Tongue (tissue), 2 donors: ENCODE measurements around the gene FBXO34. TPM values are rescaled to one million over a fixed set of nuclear protein-coding genes. Genes with fewer than 3 reads are reported as not detected.

Source experiments
- DNase-seq: peaks from one replicate; pipeline ENCODE4 v3.0.0-alpha.2; 2015
- total RNA-seq: library from RNA; depleted of rRNA; stranded (reverse); fragments of >200 nt; gene quantifications from one replicate; pipeline ENCODE4 v1.2.3, GENCODE V29; 2014

The FBXO34 gene
- 40.7 TPM for total RNA-seq

DNA sequence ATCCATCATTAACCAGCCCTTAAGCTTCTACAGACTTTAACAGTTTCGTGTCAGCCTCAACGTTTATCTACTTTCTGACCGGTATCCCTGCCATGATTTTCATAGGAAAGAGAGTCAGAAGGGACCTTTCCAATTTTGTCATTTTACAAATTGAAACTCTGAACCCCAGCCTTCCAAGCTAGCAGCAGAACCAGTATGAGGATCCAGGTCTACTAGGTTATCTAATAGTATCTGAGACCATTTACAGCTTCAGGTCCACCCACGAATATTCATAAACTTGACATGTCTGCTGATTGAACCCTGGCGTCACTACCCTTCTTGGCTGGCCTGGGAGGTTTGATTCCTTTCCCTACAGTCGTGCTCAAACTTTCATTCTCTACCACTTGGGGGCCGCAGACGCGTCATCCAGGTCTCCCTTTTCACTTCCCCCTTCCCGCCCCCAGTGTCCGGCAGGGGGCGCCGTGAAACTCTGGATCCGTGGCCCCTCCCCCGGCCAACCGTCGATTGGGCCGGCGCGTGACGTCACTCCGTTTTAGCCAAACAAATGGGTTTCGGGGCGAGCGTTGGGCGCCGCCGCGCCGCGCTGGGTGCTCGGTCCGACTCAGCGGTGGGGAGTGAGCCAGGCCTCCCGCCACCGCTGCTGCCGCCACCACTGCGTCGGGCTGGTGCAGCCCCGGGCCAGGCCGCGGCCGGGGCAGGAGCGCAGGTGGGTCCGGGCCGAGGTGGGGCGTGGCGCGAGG is at the start of gene FBXO34:
Gene FBXO34 (plus strand): TSS at position 590 of the 740 bp plus-strand sequence. CDS start 78,970 bp downstream, outside the sequence.
- peak; percentile 100 for DNase-seq

DNA sequence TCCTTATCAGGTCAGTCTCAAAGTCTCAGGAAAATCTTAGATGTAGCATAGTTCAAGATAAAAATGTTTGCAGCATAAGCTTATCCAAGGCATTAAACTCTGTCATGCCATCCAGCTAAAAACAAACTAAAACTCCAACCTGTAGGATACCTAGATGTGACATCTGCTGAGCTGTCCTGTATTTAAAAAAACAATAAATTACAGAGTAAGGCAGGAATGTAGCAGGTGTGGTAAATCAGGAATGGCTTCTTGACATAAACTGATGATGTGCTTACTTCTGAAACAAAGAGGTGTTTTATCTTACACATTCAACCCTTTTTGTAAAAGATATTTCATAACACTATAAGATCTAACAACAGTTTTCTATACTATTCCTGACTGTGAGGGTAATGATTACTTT is 49.3 kb upstream of the FBXO34 start:
- DNase-seq, result no peak

- no peak for DNase-seq
These were observed 47.9 kb upstream of the FBXO34 start for GRCh38 chr14:55223364-55223763.

GRCh38 chr14:55228261-55228660 is 43.0 kb upstream of the FBXO34 start:
- DNase-seq, result no peak

DNA sequence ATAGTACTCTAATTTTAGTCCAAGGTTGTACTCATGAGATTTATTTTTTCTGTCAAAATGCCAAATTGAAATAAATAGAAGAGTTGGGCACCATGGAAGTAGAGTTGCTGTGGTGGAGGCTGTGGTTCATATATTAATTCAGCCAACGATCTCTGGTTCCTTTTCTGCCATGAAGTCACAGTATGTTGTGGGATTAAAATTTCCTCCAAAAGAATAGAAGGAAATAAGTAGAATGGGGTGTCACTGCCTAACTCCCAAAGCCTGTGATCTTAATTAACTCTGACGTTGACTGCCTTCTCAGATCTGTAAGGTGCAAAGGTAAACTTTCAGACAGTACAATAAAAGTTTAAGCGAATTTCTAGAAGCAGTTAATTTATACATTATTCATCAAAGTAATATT is 37.6 kb upstream of the FBXO34 start:
- no peak for DNase-seq

DNA sequence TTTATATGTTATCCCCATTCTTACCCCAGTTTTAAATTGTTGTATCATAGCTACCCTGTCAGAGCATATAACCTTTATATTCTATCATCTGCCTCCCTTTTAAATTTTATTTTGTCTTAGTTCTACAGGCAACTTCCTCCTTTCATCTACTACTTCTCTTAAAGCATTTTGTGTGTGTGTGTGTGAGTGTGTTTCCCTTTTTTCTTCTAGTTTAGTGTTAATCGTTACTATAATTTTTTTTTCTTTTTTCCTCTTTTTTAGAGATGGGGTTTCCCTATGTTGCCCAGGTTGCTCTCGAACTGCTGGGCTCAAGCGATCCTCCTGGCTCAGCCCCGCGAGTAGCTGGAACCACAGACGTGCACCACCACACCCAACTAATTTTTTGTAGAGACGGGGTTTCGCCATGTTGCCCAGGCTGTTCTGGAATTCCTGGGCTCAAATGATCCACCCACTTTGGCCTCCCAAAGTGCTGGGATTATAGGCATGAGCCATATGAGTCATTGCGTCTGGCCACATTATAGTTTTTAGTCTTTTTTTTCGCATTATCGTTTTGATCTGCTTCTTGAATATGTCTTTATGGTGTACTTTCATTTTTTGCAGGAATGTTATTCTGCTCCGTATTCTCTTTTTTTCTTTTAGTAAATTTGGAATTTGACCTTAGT is 33.1 kb upstream of the FBXO34 start:
- no peak for DNase-seq

- DNase-seq, result no peak
These were observed 31.9 kb upstream of the FBXO34 start for GRCh38 chr14:55239320-55239719.

DNA sequence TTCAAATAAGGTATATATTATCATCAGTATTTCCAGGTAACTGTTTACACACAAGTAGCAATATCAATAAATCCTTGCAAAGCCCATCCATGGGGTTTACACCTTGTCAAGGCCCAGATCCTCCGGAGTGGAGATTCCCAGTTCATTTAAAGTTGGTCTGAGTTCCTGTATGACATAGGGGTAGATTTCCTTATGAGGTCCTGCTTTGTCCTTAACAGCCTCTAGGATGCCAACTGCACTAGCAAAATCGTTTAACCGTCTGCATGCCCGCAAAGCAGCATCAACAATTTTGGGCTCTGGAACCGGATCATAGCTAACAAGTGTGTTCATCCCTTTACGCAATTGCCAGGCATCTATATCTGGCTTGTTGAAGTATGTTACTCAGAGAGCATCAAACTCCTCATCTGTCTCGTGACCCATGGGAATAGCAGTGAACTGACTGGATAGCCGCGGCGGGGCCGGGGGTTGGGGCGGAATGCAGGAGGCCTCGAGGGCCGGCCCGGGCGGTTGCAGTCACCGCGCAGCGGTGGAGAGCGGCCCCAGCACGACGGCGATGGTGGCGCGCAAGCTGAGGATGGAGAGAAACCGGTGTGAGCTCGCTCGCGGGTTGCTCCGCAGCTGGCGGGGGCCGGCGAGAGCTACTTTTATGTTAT is 30.6 kb upstream of the FBXO34 start:
- peak; percentile 9 for DNase-seq

DNA sequence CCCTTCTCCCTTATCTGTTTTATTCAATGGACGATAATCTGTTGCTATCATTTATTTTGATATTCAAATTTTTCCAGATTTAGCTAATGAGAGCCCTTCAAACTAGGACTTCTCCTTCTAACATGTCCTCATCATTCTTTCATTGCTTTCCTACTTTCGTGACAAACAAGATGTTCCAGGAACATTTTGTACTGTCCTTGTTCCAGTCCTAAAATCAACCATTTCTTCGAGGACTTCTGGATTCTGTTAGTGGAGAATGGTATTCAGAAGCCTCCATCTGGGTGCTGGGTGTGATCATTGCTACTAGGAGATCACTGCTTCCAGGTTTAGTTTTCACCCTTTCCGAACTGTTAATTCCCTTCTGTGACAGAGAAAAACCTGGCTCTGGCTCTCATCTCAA is 29.5 kb upstream of the FBXO34 start:
- DNase-seq, result no peak

GRCh38 chr14:55243386-55243785 is 27.8 kb upstream of the FBXO34 start:
- no peak for DNase-seq

- no peak for DNase-seq
These were observed 27.4 kb upstream of the FBXO34 start for GRCh38 chr14:55243813-55244212.

DNA sequence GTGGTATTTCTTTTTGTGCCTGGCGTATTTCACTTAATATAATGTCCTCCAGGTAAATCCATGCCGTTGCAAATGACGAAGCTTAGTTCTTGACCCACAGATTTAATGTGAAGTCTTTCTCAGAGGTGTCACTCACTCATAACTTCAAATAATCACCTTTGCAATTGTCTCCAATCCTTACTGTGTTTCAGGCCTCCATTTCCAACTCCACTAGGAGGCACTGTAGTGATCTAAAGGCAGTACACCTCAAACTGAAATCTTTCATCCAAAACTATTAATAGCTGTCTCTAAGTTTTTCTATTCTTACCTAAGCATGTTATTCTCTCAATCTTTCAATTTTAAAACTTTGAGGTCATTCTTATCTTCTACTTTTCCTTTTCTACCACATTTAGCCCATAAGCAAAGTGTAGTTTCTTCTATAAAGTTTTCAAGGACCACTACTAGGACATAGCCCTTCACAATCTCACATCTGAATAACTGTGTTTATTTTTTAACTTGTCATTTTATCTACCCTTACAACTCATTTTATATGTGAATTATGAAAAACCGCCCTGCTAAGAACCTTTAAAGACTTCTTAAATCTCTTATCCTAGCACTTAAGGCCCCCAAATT is 25.5 kb upstream of the FBXO34 start:
- peak; percentile 8 for DNase-seq

- DNase-seq, result no peak
These were observed 22.8 kb upstream of the FBXO34 start for GRCh38 chr14:55248411-55248810.

DNA sequence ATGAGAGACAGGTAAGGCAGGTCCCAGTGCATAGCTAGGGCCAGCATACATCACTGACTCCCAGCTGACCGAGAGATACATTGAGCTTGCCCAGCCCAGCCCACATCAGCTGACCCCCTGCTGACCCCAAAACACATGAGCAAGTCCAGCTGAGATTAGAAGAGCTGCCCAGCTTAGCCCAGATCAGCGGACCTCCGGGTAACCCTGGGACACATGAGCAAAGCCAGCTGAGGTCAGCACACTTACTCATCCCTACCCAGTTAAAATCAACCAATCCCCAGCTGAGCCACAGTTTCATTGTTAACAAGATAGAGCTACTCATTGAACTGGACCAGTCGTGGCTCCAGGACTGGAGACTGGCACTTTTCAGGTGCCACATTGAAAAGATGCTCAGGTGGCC is 21.8 kb upstream of the FBXO34 start:
- no peak for DNase-seq

DNA sequence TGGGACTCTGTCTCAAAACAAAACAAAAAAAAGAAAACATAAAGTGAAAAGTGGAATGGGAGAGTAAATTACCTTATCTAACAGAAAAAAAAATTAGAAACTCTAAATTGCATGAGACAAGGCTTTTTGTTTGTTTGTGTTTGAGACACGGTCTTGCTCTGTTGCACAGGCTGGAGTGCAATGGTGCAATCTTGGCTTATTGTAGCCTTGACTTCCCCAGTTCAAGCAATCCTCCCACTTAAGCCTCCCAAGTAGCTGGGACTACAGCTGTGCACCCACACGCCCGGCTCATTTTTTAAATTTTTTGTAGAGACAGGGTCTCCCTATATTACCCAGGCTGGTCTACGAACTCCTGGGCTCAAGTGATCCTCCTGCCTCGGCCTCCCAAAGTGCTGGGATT is 17.9 kb upstream of the FBXO34 start:
- no peak for DNase-seq

- no peak for DNase-seq
These were observed 16.6 kb upstream of the FBXO34 start for GRCh38 chr14:55254581-55254980.

GRCh38 chr14:55255979-55256378 is 15.2 kb upstream of the FBXO34 start:
- no peak for DNase-seq

DNA sequence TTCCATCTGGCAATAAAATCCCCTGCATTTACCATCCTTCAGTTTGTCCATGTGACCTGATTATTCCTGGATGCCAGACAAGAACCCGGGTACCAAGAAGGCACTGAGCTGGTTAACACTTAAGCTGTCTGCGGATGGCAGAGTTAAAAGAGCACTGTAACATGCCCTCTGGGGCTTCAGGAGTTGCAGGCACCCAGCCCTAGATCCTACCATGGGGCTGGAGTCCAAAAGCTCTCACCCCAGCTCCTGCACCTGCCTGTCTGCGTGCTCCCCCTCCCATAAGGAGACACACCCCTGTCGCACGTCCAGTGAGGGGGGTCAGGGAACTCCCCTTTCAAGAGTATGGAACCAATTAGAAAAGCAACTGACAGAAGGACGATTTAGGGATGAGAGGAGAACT is 14.6 kb upstream of the FBXO34 start:
- DNase-seq, result no peak

DNA sequence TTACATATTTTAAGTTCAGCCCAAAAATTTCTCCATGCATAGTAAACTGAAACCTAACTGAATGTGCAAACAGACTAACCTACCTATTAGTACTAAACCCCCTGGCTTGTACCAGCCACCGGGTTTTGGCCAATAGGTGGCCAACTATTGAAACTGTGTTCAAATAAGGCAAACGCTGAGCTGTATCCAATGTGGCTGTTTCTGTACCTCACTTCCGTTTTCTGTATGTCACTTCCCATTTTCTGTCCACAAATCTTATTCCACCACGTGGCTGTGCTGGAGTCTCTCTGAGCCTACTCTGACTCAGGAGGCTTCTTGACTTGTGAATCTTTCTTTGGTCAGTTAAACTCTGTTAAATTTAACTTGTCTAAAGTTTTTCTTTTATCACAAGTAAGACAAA is 6.0 kb upstream of the FBXO34 start:
- DNase-seq, result no peak

GRCh38 chr14:55267820-55268219 is 3.4 kb upstream of the FBXO34 start:
- no peak for DNase-seq

DNA sequence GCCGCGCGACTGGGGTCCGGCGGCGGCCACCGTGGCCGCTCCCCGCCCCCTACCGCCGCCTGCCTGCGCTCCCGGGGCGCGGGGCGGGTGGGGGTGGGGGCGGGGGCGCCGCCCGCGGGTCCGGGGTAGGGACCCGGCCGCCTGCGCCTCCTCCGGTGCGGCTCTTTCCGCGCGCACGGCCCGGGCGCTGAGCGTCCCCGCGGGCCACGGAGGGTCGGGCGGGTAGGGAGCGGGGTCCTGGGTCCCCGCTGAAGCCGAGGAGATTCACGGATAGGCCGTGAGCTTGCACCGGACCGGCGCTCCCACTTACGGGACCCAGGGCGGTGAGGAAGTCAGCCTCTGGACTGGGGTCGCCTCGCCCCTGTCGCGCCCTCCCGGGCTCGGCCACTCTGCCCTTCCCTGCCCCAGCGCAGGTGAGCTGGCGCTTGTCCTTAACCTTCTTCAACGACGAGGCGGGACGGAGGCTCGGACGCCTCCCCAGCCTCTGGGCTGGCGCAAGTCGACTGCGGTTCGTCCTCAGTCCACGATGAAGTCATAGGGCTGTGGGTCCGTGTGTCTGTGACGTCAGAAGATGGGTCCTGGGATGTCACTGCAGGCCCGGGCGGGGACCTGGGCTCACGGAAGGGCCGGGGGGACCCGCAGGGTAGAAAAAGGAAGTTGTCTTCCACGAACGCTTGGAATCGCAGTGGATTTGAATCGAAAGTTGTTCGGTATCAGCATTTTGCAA is 514 bp downstream of the FBXO34 start:
- DNase-seq, result peak; percentile 89

- DNase-seq, result no peak
These were observed 1.2 kb downstream of the FBXO34 start for GRCh38 chr14:55272387-55272786.
